ENCODE data around the gene GATAD1.

GRCh38 chr7:92435542-92435941 lies 11.7 kb upstream of the GATAD1 start:
- TF ChIP-seq ESRRA (CRISPR knock-in tag; IDR thresholded peaks at IDR 0.05; ENCODE audit: low read depth) (no peak), HDAC2 (CRISPR knock-in tag; IDR thresholded peaks at IDR 0.05) (no peak), IRF1 (CRISPR knock-in tag; IDR thresholded peaks at IDR 0.05; ENCODE audit: low read depth) (no peak), ZNF704 (CRISPR knock-in tag; IDR thresholded peaks at IDR 0.05; ENCODE audit: borderline replicate concordance) (no peak), SP1 (IDR thresholded peaks at IDR 0.05) (no peak), SP1 (CRISPR knock-in tag; IDR thresholded peaks at IDR 0.05) (no peak), PCBP1 (IDR thresholded peaks at IDR 0.05; ENCODE audit: borderline replicate concordance, low read depth, low read length) (no peak), NFE2L1 (CRISPR knock-in tag; IDR thresholded peaks at IDR 0.05; ENCODE audit: borderline replicate concordance) (no peak)
